Measurements from ENCODE around the gene EDRF1. TPM values are rescaled to one million over a fixed set of nuclear protein-coding genes. Genes with fewer than 3 reads are reported as not detected.
"Not testable (repeated sequence)": the region's sequence is repeated elsewhere in the genome, so short reads cannot be mapped to it uniquely, and the experiment has no call there.

The EDRF1 gene
- total and polyA plus RNA-seq, 2 of the 8 experiments (the other 6 are each of a cell fraction or from before 2014, with no cell fraction given): 19.9 to 37.8 TPM

DNA sequence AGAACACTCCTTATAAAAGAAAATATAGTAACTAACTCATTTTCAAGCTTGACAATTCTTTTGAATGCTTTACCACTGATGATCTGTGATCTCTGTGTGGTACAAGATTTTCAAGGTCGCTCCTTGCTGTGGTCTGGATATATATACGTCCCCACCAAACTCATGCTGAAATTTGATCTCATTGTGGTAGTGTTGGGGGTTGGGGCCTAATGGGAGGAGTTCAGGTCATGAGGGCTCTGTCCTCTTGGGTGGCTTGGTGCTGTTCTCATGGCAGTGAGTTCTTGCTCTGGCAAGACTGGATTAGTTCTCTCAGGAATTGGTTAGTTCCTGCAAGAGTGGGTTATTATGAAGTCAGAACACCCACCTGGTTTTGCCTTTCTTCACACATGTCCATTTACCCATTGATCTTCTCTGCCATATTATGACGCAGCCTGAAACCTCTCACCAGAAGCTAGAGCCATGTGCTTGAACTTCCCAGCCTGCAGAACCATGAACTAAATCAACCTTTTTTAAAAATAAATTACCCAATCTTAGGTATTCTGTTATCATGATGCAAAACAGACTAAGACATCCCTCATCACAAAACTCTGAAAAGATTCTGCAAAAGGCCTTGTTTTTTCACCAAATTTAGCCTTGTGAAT, 8.3 kb upstream of the EDRF1 start (continued):
- TF ChIP-seq RNF2 (IDR thresholded peaks at IDR 0.05; ENCODE audit: borderline replicate concordance, low read depth, low read length, missing control alignments, poor library complexity, severe bottlenecking): no peak
- TF ChIP-seq TAF7 (optimal IDR thresholded peaks at IDR 0.05; ENCODE audit: borderline replicate concordance, low read depth, low read length): no peak
- TF ChIP-seq HDAC2 (IDR thresholded peaks at IDR 0.05; ENCODE audit: borderline replicate concordance in 1 of 2, low read depth in 2 of 2, low read length in 2 of 2): no peak

DNA sequence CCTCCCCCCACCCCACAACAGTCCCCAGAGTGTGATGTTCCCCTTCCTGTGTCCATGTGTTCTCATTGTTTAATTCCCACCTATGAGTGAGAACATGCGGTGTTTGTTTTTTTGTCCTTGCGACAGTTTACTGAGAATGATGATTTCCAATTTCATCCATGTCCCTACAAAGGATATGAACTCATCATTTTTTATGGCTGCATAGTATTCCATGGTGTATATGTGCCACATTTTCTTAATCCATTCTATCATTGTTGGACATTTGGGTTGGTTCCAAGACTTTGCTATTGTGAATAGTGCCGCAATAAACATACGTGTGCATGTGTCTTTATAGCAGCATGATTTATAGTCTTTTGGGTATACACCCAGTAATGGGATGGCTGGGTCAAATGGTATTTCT, 4.8 kb upstream of the EDRF1 start:
- H4K20me1 ChIP-seq (replicated peaks in 1 of 2; ENCODE audit: control insufficient read depth in 1 of 2, insufficient read depth in 2 of 2, low read length in 2 of 2); DNase-seq (ENCODE audit: low read depth in 1 of 2, low spot score in 2 of 2); H3K18ac ChIP-seq (ENCODE audit: extremely low read depth, low read length); FAIRE-seq; H4K91ac ChIP-seq (replicated peaks; ENCODE audit: insufficient read length, low read length); H2AFZ ChIP-seq (ENCODE audit: low read length); H4K8ac ChIP-seq (ENCODE audit: extremely low read depth, insufficient read depth, low read length); H3K9ac ChIP-seq (replicated peaks in 1 of 4; ENCODE audit: extremely low read depth in 1 of 4, low read depth in 3 of 4, low read length in 3 of 4); H3K4me1 ChIP-seq (replicated peaks in 1 of 4; ENCODE audit: control insufficient read depth in 3 of 4, insufficient read depth in 4 of 4, low read length in 3 of 4); H3K9me3 ChIP-seq (ENCODE audit: insufficient read depth in 2 of 2, low read depth in 1 of 2, low read length in 1 of 2); H2AK5ac ChIP-seq (ENCODE audit: low read depth, low read length); POLR2A ChIA-PET (ENCODE audit: partially characterized antibody); H2BK12ac ChIP-seq (ENCODE audit: low read depth, low read length); H2BK15ac ChIP-seq (ENCODE audit: low read length); H4K5ac ChIP-seq (ENCODE audit: insufficient read length, low read depth, low read length); H3K4me2 ChIP-seq (ENCODE audit: insufficient read depth in 1 of 2, low read depth in 2 of 2, low read length in 2 of 2); H2BK120ac ChIP-seq (replicated peaks; ENCODE audit: low read depth, low read length); H3K56ac ChIP-seq (replicated peaks; ENCODE audit: insufficient read length, low read depth, low read length); H3K79me1 ChIP-seq (ENCODE audit: low read depth, low read length); H3K4ac ChIP-seq (replicated peaks; ENCODE audit: insufficient read length, low read depth, low read length); H3K4me3 ChIP-seq (ENCODE audit: extremely low read depth in 1 of 4, insufficient read depth in 2 of 4, low read depth in 3 of 4, low read length in 4 of 4); H3K27ac ChIP-seq (ENCODE audit: low read depth, low read length); H3K23ac ChIP-seq (ENCODE audit: insufficient read length); H3K36me3 ChIP-seq (ENCODE audit: control insufficient read depth in 2 of 4, insufficient read depth in 4 of 4, low read length in 3 of 4); H3K14ac ChIP-seq (ENCODE audit: insufficient read length); H3K27me3 ChIP-seq (replicated peaks in 1 of 4; ENCODE audit: control insufficient read depth in 3 of 4, extremely low read depth in 1 of 4, insufficient read depth in 3 of 4, low read length in 3 of 4); H3K23me2 ChIP-seq (ENCODE audit: low read depth, low read length); H3K79me2 ChIP-seq (ENCODE audit: control insufficient read depth in 1 of 2, insufficient read depth in 2 of 2, low read length in 2 of 2); H2BK5ac ChIP-seq (ENCODE audit: low read depth, low read length); H2BK20ac ChIP-seq (ENCODE audit: low read length): not testable (repeated sequence)
- CTCF ChIA-PET (ENCODE audit: partially characterized antibody): interaction anchor here (0.6 to 0.9 kb wide), 2 partner anchors 70 to 80 kb away, joined by 3 read pairs; no protein-coding TSS in a partner anchor
- 91% methylated on average over 4 of the region's 4 CpGs; no CpG with 5 or more reads in 1 of the 2 experiments for WGBS, 2 experiments (ENCODE audit: extremely low coverage in 1 of 2, insufficient coverage in 1 of 2, insufficient read length in 1 of 2, insufficient replicate concordance in 2 of 2, low coverage in 1 of 2, low lambda C conversion rate in 2 of 2, missing lambda C conversion rate in 1 of 2)
